HG02571 (cell line): Measurements from ENCODE around the gene GOSR2.
"Not testable (repeated sequence)": the region's sequence is repeated elsewhere in the genome, so short reads cannot be mapped to it uniquely, and the experiment has no call there.

Experiments
- ATAC-seq: cut with Tn5 transposase; IDR thresholded peaks from one replicate; pipeline ENCODE4 v1.9.1; 2021; ENCODE audit warnings: mild to moderate bottlenecking, moderate library complexity; ENCODE audit not compliant: unreplicated experiment

The GOSR2 gene

GRCh38 chr17:46984892-46985291 lies 61.9 kb downstream of the GOSR2 start:
- no peak for ATAC-seq

GRCh38 chr17:46986366-46986765 lies 63.4 kb downstream of the GOSR2 start:
- no peak for ATAC-seq

- ATAC-seq = not testable (repeated sequence)
Measured at GRCh38 chr17:46987927-46988326, 65.0 kb downstream of the GOSR2 start.

GRCh38 chr17:46989637-46990431 lies 66.9 kb downstream of the GOSR2 start:
- ATAC-seq = no peak

GRCh38 chr17:46991617-46992016 lies 68.7 kb downstream of the GOSR2 start:
- ATAC-seq = no peak
